GM18508 (cell line): ENCODE results near the gene TCF4.
A peak's percentile ranks its signal among the peaks of the same experiment; 100 is the strongest.

Experiments used
- ATAC-seq: cut with Tn5 transposase; IDR thresholded peaks from one replicate; pipeline ENCODE4 v1.9.1; 2021; ENCODE audit warnings: moderate number of reproducible peaks; ENCODE audit not compliant: insufficient read depth, unreplicated experiment

Gene TCF4

GRCh38 chr18:55369346-55369745 lies 218.6 kb downstream of the TCF4 start:
- no peak for ATAC-seq

DNA sequence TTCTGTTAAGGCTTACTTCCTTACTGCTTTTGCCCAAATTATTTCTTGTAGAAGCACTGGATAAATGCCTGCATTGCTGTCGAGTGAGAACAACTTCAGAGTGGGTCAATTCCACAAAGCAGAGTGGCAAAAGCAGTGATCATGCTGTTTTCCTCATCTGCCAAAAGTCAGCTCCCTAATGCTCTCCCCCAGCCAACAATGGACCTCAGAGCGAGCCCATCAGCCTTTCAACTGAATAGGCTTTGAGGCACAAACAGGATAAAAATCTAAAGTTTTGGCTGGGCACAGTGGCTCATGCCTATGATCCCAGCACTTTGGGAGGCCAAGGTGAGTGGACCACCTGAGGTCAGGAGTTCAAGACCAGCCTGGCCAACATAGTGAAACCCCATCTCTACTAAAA lies 222.7 kb downstream of the TCF4 start:
- no peak for ATAC-seq

- ATAC-seq = no peak
These were observed 225.7 kb downstream of the TCF4 start for GRCh38 chr18:55362303-55362702.

GRCh38 chr18:55361492-55362250 lies 226.3 kb downstream of the TCF4 start:
- ATAC-seq = no peak

- no peak for ATAC-seq
These were observed 227.9 kb downstream of the TCF4 start for GRCh38 chr18:55360061-55360460.

DNA sequence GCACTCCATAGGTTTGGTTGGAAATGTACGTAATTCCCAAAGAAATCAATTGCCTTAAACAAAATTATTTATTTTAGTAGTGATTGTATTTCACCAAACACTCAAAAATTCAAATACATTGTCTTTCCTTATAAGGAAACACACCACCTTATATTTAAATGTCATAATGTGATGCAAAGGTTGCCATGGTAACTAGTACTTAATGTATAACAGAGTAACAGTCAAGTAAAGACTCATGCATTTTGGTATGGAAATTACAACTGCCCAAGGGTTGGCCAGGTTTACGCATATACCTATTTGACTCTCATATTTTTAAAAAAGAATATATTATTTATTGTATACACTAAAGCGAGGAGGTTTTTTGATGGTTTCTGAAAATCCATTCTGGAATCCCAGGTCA lies 231.2 kb downstream of the TCF4 start:
- ATAC-seq = no peak

- no peak for ATAC-seq
These were observed 232.8 kb downstream of the TCF4 start for GRCh38 chr18:55355223-55355622.

GRCh38 chr18:55354795-55355194 lies 233.2 kb downstream of the TCF4 start:
- ATAC-seq = no peak

- ATAC-seq = no peak
These were observed 234.2 kb downstream of the TCF4 start for GRCh38 chr18:55353806-55354205.

- ATAC-seq = no peak
These were observed 234.6 kb downstream of the TCF4 start for GRCh38 chr18:55353391-55353790.

DNA sequence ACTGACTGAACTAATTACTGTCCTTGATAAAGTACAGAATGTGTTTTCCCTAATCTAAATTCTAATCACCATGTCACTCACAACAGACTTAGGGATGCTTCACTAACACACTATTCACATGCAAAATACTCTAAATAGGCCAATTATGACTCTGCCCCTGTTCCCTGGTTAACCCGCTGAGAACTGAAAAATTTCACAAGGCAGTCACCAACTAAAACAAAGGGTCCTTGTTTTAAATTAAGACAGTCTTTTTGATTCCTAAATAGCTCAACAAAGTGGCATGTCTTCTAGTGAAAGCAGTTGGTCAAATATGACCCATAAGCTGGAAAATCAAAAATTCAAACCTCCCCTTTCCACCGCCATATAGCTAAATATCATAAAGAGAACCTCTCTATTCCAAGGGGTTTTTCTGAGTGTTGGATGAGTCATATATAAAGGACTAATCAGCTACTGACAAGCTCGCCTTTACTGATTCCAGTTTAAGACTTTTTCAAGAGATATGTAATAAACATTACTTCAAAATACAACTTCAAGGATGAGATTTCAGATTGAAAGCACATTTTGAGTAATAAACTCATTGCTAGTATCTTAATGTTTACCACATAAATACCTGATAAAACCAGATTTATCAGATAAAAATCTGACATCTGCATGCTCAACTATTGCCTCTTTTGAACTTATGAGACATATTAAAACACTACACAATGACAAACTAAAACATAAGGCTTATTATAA lies 235.8 kb downstream of the TCF4 start:
- no peak for ATAC-seq

DNA sequence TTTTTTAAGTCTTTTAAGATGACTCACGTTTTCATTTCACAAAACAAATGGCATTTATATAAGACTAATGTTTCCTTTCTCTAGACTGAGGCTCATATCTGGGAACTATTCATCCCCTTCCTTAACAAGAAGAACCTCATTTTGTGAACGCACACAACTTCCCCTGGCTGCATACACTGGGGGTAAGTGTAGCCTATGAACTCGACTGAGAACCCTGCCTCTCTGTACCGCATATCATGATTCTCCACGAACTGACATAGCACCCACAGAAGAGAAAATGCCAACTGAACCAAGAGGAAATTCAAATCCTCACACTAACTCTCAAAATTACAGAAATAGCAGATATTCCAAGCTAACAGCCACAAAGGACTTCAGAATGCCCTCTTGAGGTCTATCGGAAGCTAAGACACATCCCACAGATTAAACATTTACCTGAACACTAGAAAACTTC lies 236.7 kb downstream of the TCF4 start:
- no peak for ATAC-seq

DNA sequence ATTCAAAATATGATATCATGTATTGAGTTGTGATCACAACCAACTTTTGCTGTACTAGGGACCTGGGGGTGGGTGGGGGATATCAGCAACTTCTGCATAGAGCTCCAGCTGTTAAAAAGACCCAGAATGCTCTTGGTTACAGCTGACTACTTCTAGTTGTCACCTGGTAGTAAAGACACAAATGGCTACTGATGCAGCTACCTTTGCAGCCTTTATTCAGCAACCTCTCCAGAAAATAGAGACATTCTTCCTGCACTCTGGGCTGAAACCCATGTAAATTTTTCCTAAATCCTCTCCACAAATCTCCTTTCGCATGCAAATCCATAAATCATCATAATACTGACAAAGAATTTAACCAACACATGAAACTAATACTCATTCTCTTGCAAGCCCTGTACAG lies 238.3 kb downstream of the TCF4 start:
- no peak for ATAC-seq

DNA sequence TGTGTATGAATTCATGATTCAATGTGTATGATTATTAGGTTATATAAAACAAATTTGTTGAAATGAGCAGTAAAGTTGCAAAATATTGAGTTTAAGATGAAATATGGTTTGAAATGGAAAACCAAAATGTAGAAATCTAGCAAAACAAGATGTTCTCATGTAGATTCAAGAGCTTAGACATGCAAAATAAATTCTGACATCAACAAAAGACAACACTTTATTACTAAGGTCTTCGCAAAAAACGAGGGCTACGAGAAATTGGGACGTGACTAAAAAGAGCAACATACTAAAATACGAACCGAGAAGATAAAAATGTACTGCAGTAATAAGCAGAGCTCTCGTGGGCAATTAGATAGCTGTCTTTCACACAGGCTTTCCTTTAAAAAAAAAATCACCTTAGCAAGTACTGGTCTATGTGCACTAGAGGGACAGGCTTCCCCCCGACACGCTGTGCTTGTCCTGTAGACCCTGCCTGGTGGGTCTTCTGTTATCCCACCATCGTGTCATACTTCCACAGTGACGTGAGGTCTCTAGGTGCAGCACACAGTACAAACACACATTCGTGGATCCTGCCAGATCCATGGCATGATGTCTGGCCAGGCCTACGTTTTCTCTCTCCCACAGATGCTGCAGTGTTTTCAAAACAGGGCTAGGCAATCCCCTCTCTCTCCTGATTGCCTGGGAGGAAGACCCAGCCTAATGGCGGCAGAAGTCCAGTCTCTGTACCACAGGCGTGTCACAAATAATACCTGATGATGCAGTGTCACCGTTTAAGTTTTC lies 240.8 kb downstream of the TCF4 start:
- no peak for ATAC-seq

DNA sequence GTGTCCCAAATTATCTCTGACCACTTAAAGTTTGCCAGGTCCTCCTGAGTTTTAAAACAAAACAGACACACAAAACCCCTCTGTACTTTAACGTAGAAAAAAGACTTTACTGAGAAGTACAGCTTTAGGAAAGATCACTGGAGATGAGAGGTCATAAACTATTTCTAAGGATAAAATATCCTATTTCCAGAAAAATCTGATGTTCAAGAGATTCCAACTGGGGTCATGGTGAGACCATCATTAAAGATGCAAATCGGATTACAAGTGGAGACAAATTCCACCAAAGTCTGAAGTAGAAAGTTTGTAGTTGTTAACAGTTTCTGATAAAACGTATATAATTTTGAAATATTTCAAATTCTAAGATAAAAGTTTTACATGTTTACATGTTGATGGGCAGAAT lies 241.6 kb downstream of the TCF4 start:
- no peak for ATAC-seq

GRCh38 chr18:55345103-55345950 lies 242.7 kb downstream of the TCF4 start:
- no peak for ATAC-seq

DNA sequence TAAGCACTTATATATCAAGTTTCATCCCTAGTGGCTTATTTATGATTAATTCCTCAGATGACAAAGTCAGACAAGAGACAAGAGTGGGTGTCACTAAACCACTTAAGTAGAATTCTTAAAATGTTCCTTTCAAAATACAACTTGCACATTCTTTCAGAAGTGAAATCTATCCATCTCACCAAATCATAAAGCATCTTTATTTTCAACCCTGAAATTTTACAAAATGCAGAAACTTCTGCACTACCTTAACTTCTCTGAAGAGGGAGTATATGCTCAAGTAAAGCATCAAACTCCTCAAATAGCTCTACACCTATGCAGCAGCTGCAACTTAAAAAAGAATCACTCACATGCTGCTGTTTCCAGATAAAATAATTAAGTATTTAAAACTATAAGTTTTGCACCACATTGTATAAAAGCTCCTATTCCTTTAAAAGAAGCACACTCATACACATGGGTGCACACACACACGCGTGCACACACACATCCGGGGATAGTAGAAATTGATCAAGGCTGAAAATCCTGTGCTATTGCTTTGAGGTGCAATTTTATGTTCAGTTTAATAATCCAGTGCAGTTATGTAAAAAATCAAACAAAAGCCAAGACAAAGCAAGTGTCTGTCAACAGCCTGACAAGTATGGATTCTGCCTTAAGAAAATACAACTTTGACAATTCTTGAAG lies 244.5 kb downstream of the TCF4 start:
- ATAC-seq = peak; percentile 64

DNA sequence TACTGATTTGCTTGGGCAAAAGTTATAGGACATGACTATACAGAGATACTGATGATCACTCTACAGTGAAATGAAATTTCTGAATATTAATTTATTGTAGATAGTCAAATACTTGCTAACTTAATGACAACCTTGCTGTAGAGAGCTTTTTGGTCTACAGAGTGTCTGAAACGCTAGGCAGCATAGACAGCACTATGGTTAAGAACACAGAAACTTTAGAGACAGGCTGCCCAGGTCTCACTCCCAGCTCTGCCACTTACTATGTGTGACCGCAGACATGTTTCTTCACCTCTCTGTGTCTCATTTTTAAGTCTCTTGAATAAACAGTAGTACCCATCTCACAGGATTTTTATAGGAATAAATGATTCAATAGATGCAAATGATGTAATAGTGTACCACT lies 247.0 kb downstream of the TCF4 start:
- ATAC-seq = no peak

DNA sequence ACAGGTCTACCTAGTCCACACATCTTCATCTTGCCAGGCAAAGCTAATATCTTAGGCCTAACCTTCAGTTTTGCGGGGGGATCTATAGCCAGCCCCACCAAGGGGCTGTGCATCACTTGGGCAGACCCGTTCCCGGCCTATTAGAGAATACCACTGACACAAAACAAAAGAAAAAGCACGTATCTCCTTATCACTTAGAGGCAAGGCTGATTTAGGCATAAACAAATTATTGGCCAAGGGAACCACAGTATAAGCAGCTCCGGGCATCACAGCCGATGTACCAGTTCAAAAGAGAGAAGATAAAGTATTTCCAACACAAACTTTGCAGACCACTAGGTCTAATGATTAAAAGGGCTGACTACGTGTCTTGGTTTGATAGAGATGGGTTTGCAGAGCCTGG lies 248.0 kb downstream of the TCF4 start:
- no peak for ATAC-seq
